Endodermal cell (in vitro differentiated cells): ENCODE data around the gene FOXM1. TPM values are rescaled to one million over a fixed set of nuclear protein-coding genes. Genes with fewer than 3 reads are reported as not detected.
"Not testable (repeated sequence)": the region's sequence is repeated elsewhere in the genome, so short reads cannot be mapped to it uniquely, and the experiment has no call there.

Source experiments
- DNase-seq: peaks from one replicate; pipeline ENCODE4 v3.0.0-alpha.2; 2017
- H3K27ac ChIP-seq: 2 replicates; pipeline ENCODE4 v1.5.1; 2013; ENCODE audit warnings: mild to moderate bottlenecking, low read depth, low read length, moderate library complexity
- H3K27me3 ChIP-seq: 2 replicates; pipeline ENCODE4 v1.6.1; 2013; ENCODE audit warnings: mild to moderate bottlenecking, low read length, moderate library complexity; ENCODE audit not compliant: insufficient read depth, control insufficient read depth, poor library complexity, severe bottlenecking
- H3K36me3 ChIP-seq: 2 replicates; pipeline ENCODE4 v1.7.0; 2013; ENCODE audit warnings: mild to moderate bottlenecking, low read length, moderate library complexity; ENCODE audit not compliant: control insufficient read depth, insufficient read depth
- H3K4me1 ChIP-seq: one replicate; pipeline ENCODE4 v1.7.0; 2013; ENCODE audit warnings: low read length; ENCODE audit not compliant: control insufficient read depth, insufficient read depth
- H3K4me3 ChIP-seq: 2 replicates; pipeline ENCODE4 v1.5.1; 2013; ENCODE audit warnings: mild to moderate bottlenecking, low read length, moderate library complexity
- H3K9ac ChIP-seq: 2 replicates; pipeline ENCODE4 v1.6.1; 2013; ENCODE audit warnings: mild to moderate bottlenecking, low read length, moderate library complexity; ENCODE audit not compliant: poor library complexity, severe bottlenecking; ENCODE audit errors: extremely low read depth
- H3K9me3 ChIP-seq: 2 replicates; pipeline ENCODE4 v1.6.1; 2013; ENCODE audit warnings: mild to moderate bottlenecking, low read length, moderate library complexity; ENCODE audit not compliant: control insufficient read depth
- H3K27ac Mint-ChIP-seq: 2 replicates; pipeline ENCODE4 v1.8.0; 2020; ENCODE audit warnings: mixed read lengths
- H3K27me3 Mint-ChIP-seq: 2 replicates; pipeline ENCODE4 v1.8.0; 2021; ENCODE audit warnings: mild to moderate bottlenecking, mixed read lengths; ENCODE audit not compliant: insufficient read depth
- H3K36me3 Mint-ChIP-seq: 2 replicates; pipeline ENCODE4 v1.8.0; 2020; ENCODE audit warnings: low read depth, mixed read lengths
- H3K4me1 Mint-ChIP-seq: 2 replicates; pipeline ENCODE4 v1.8.0; 2020; ENCODE audit warnings: mixed read lengths
- H3K4me3 Mint-ChIP-seq: 2 replicates; pipeline ENCODE4 v1.8.0; 2020; ENCODE audit warnings: mild to moderate bottlenecking, moderate library complexity, mixed read lengths
- H3K9me3 Mint-ChIP-seq: 2 replicates; pipeline ENCODE4 v1.8.0; 2020; ENCODE audit warnings: mild to moderate bottlenecking, mixed read lengths
- CTCF ChIP-seq: fragments of 200-600 bp; sonication (generic); conservative IDR thresholded peaks from 2 replicates; pipeline ENCODE4 v1.5.0; 2021; ENCODE audit warnings: antibody characterized with exemption, mild to moderate bottlenecking
- WGBS, 2 experiments: methylation state at CpG; one replicate each; pipeline versions ENCODE4 v1.1.5 to v1.1.7; 2013; ENCODE audit warnings: missing lambda C conversion rate in 2 of 2, mixed read lengths in 1 of 2; ENCODE audit not compliant: insufficient coverage in 1 of 2, insufficient read length in 1 of 2; 5-methylcytosine and 5-hydroxymethylcytosine counted together
- total RNA-seq, 2 donors: library from RNA; stranded (reverse); fragmentation: NEBNext Ultra II Directional in 1 of 2; extraction: Animal tissue kit (Norgen Biotek cat#: 25700) in 1 of 2; gene quantifications; 2 replicates in 1 of 2; 3 replicates in 1 of 2; pipeline ENCODE4 v1.2.1, GENCODE V29; 2021

FOXM1 gene
- total RNA-seq, 2 donors from 2014 or later = 93.9 to 147 TPM

GRCh38 chr12:2864198-2864597 is 12.8 kb downstream of the FOXM1 start:
- H3K9me3 ChIP-seq = no peaks in the 10 kb centered on the region
- DNase-seq = no peak
- no peak overlapping the region for H3K4me3 ChIP-seq
- peaks cover 83% of the 10 kb centered on the region for H3K36me3 Mint-ChIP-seq
- H3K9ac ChIP-seq = no peak overlapping the region
- H3K4me3 Mint-ChIP-seq = no peak overlapping the region
- H3K9me3 Mint-ChIP-seq = no peaks in the 10 kb centered on the region
- no peak overlapping the region for H3K27ac ChIP-seq
- no peak for TF ChIP-seq CTCF
- no peaks in the 10 kb centered on the region for H3K4me1 ChIP-seq
- no peaks in the 10 kb centered on the region for H3K27me3 Mint-ChIP-seq
- H3K27ac Mint-ChIP-seq = no peak overlapping the region
- 96 to 97% methylated on average over 4 to 9 of the region's 9 CpGs for WGBS, 2 experiments
- no peaks in the 10 kb centered on the region for H3K4me1 Mint-ChIP-seq
- H3K27me3 ChIP-seq = no peaks in the 10 kb centered on the region
- peaks cover 83% of the 10 kb centered on the region for H3K36me3 ChIP-seq

- H3K9me3 Mint-ChIP-seq, DNase-seq, H3K27ac Mint-ChIP-seq, H3K27ac ChIP-seq, H3K4me3 Mint-ChIP-seq, H3K4me1 Mint-ChIP-seq, H3K9ac ChIP-seq, H3K4me3 ChIP-seq, H3K27me3 Mint-ChIP-seq, H3K9me3 ChIP-seq, H3K4me1 ChIP-seq, H3K27me3 ChIP-seq: not testable (repeated sequence)
- peaks cover 83% of the 10 kb centered on the region for H3K36me3 Mint-ChIP-seq
- H3K36me3 ChIP-seq = peaks cover 83% of the 10 kb centered on the region
- WGBS, 2 experiments = 92 to 98% methylated on average over 6 to 7 of the region's 7 CpGs
Observed at GRCh38 chr12:2863402-2863801, 13.6 kb downstream of the FOXM1 start.

DNA sequence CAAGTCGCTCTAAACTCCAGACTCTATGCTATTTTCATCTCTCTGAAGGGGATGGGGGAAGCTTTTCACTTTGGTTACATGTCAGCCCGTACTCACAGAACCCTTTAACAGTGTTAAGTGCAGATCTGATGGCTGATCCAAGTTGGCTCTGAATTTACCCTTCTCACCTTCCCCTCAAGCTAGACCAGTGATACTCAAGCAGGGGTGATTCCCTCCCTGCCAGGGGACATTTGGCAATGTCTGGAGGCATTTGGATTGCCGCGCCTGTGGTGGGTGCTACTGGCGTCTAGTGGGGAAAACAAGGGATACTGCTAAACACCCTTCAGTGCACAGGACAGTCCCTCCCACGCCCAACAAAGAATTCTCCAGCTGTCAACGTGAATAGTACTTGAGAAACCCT is 14.1 kb downstream of the FOXM1 start:
- Mint-ChIP-seq H3K4me3 (no peak overlapping the region), H3K36me3 (peaks cover 83% of the 10 kb centered on the region), H3K27me3 (no peaks in the 10 kb centered on the region), H3K9me3 (no peaks in the 10 kb centered on the region), H3K27ac (no peak overlapping the region), H3K4me1 (no peaks in the 10 kb centered on the region)
- Histone ChIP-seq H3K36me3 (peaks cover 82% of the 10 kb centered on the region), H3K27me3 (no peaks in the 10 kb centered on the region), H3K9ac (no peak overlapping the region), H3K4me3 (no peak overlapping the region), H3K27ac (no peak overlapping the region), H3K4me1 (no peaks in the 10 kb centered on the region), H3K9me3 (no peaks in the 10 kb centered on the region)
- 93 to 96% methylated on average over 3 to 7 of the region's 7 CpGs for WGBS, 2 experiments
- no peak for DNase-seq
- TF ChIP-seq CTCF = no peak

- no peaks in the 10 kb centered on the region for H3K4me1 ChIP-seq
- no peak overlapping the region for H3K27ac ChIP-seq
- TF ChIP-seq CTCF = no peak
- DNase-seq = no peak
- Mint-ChIP-seq H3K36me3 (peaks cover 64% of the 10 kb centered on the region), H3K4me1 (peaks cover 6% of the 10 kb centered on the region), H3K9me3 (no peaks in the 10 kb centered on the region), H3K27ac (no peak overlapping the region), H3K27me3 (no peaks in the 10 kb centered on the region), H3K4me3 (no peak overlapping the region)
- H3K27me3 ChIP-seq = no peaks in the 10 kb centered on the region
- H3K36me3 ChIP-seq = peaks cover 62% of the 10 kb centered on the region
- H3K9ac ChIP-seq = no peak overlapping the region
- no peaks in the 10 kb centered on the region for H3K9me3 ChIP-seq
- H3K4me3 ChIP-seq = no peak overlapping the region
Observed at GRCh38 chr12:2860170-2860569, 16.8 kb downstream of the FOXM1 start.
